GM23248 (cell line): ENCODE data around the gene OR8D2. TPM values are rescaled to one million over a fixed set of nuclear protein-coding genes. Genes with fewer than 3 reads are reported as not detected.

ENCODE experiments used
- DNase-seq: peaks from one replicate; pipeline ENCODE4 v3.0.0-alpha.2; 2015
- H2AFZ ChIP-seq: fragments of 200-600 bp; sonication (generic); 2 replicates; pipeline ENCODE4 v1.6.1; 2016; ENCODE audit warnings: antibody characterized with exemption
- H3F3A ChIP-seq: fragments of 200-600 bp; sonication (generic); 2 replicates; pipeline ENCODE4 v1.6.1; 2016; ENCODE audit warnings: mild to moderate bottlenecking, antibody characterized with exemption, mixed run types; ENCODE audit not compliant: insufficient read depth
- H3K27ac ChIP-seq: fragments of 200-600 bp; sonication (generic); 2 replicates; pipeline ENCODE4 v1.5.1; 2016; ENCODE audit warnings: mild to moderate bottlenecking
- H3K27me3 ChIP-seq: fragments of 200-600 bp; sonication (generic); replicated peaks from 2 replicates; pipeline ENCODE4 v1.6.1; 2016; ENCODE audit warnings: mild to moderate bottlenecking; ENCODE audit not compliant: insufficient read depth
- H3K36me3 ChIP-seq: fragments of 200-600 bp; sonication (generic); 2 replicates; pipeline ENCODE4 v1.6.1; 2016; ENCODE audit warnings: low read depth, mild to moderate bottlenecking
- H3K4me1 ChIP-seq: fragments of 200-600 bp; sonication (generic); 2 replicates; pipeline ENCODE4 v1.6.1; 2016; ENCODE audit warnings: mild to moderate bottlenecking; ENCODE audit not compliant: insufficient read depth
- H3K4me2 ChIP-seq: fragments of 200-600 bp; sonication (generic); one replicate; pipeline ENCODE4 v1.6.1; 2016; ENCODE audit warnings: mild to moderate bottlenecking; ENCODE audit not compliant: unreplicated experiment
- H3K4me3 ChIP-seq: fragments of 200-600 bp; sonication (generic); 2 replicates; pipeline ENCODE4 v1.5.1; 2016; ENCODE audit warnings: mild to moderate bottlenecking
- H3K79me2 ChIP-seq: fragments of 200-600 bp; sonication (generic); 2 replicates; pipeline ENCODE4 v1.6.1; 2016; ENCODE audit warnings: mild to moderate bottlenecking; ENCODE audit not compliant: insufficient read depth
- H3K9ac ChIP-seq: fragments of 200-600 bp; sonication (generic); 2 replicates; pipeline ENCODE4 v1.6.1; 2016; ENCODE audit warnings: mild to moderate bottlenecking
- H3K9me2 ChIP-seq: fragments of 200-600 bp; sonication (generic); 2 replicates; pipeline ENCODE4 v1.6.1; 2016; ENCODE audit warnings: mixed run types, mild to moderate bottlenecking, moderate library complexity; ENCODE audit not compliant: insufficient read depth
- H3K9me3 ChIP-seq: fragments of 200-600 bp; sonication (generic); one replicate; pipeline ENCODE4 v1.6.1; 2017; ENCODE audit warnings: low read depth
- H4K20me1 ChIP-seq: fragments of 200-600 bp; sonication (generic); 2 replicates; pipeline ENCODE4 v1.6.0; 2016; ENCODE audit not compliant: insufficient read depth
- EZH2 ChIP-seq: fragments of 200-600 bp; sonication (generic); IDR thresholded peaks from 2 replicates; pipeline ENCODE4 v1.6.1; 2018; ENCODE audit warnings: antibody characterized with exemption, mild to moderate bottlenecking; ENCODE audit not compliant: insufficient read depth, poor library complexity, severe bottlenecking
- EZH2phosphoT487 ChIP-seq: fragments of 200-600 bp; sonication (generic); IDR thresholded peaks from 2 replicates; pipeline ENCODE4 v1.6.1; 2018; ENCODE audit warnings: antibody characterized with exemption, moderate library complexity, mild to moderate bottlenecking, low read depth; ENCODE audit not compliant: insufficient read depth
- WGBS, 2 experiments: methylation state at CpG; one replicate each; pipeline ENCODE4 v1.1.6; 2015 to 2017; ENCODE audit warnings: low lambda C conversion rate in 2 of 2, low coverage in 1 of 2; ENCODE audit errors: missing lambda C conversion rate in 2 of 2; 5-methylcytosine and 5-hydroxymethylcytosine counted together
- in situ Hi-C: fragments of 300-500 bp; cut with MboI; formaldehyde crosslinking; loops from 2 replicates; pipeline ENCODE4 v1.15.0; 2020
- polyA plus RNA-seq: library from polyadenylated mRNA; unstranded; fragments of >200 nt; fragmentation: Nextera tagmentation; extraction: Ambion mirVana; gene quantifications from 2 replicates; pipeline ENCODE4 v1.2.1, GENCODE V29; 2016
- total RNA-seq: library from RNA; depleted of rRNA; stranded (reverse); fragments of >200 nt; shearing (Covaris generic); gene quantifications from 2 replicates; pipeline ENCODE4 v1.2.3, GENCODE V29; 2014

Gene OR8D2
- total and polyA plus RNA-seq, 2 experiments from 2014 or later = not detected

GRCh38 chr11:124322356-124322755, 2.4 kb upstream of the OR8D2 start:
- no peaks in the 10 kb centered on the region for H3K4me1 ChIP-seq
- H4K20me1 ChIP-seq = no peaks in the 10 kb centered on the region
- no peaks in the 10 kb centered on the region for H3K79me2 ChIP-seq
- TF ChIP-seq EZH2phosphoT487 (no peak), EZH2 (no peak)
- no peaks in the 10 kb centered on the region for H3K9me3 ChIP-seq
- WGBS, 2 experiments = 0% methylated on average over 1 of the region's 1 CpG
- in situ Hi-C loops = no loop called here
- H3K27me3 ChIP-seq = peaks cover 23% of the 10 kb centered on the region
- H3K27ac ChIP-seq = no peak overlapping the region
- H3K9ac ChIP-seq = no peak overlapping the region
- H3F3A ChIP-seq = no peaks in the 10 kb centered on the region
- no peaks in the 10 kb centered on the region for H3K9me2 ChIP-seq
- H3K4me3 ChIP-seq = no peak overlapping the region
- H2AFZ ChIP-seq = no peak overlapping the region
- no peak for DNase-seq
- no peak overlapping the region for H3K4me2 ChIP-seq
- no peaks in the 10 kb centered on the region for H3K36me3 ChIP-seq

GRCh38 chr11:124315052-124315451, 4.9 kb downstream of the OR8D2 start:
- Histone ChIP-seq H3K27me3 (peaks cover 12% of the 10 kb centered on the region; the same call in 1 of the 2 replicates), H3K4me1 (no peaks in the 10 kb centered on the region), H3K9me3 (no peaks in the 10 kb centered on the region), H3K36me3 (no peaks in the 10 kb centered on the region), H3K9me2 (no peaks in the 10 kb centered on the region), H3K4me3 (no peak overlapping the region), H4K20me1 (no peaks in the 10 kb centered on the region), H2AFZ (no peak overlapping the region), H3K4me2 (no peak overlapping the region), H3K27ac (no peak overlapping the region), H3K79me2 (no peaks in the 10 kb centered on the region), H3K9ac (no peak overlapping the region), H3F3A (no peaks in the 10 kb centered on the region)
- peak; percentile 34 for DNase-seq
- no peak for TF ChIP-seq EZH2
- no peak for TF ChIP-seq EZH2phosphoT487
- in situ Hi-C loops = no loop called here
- WGBS, 2 experiments = 33 to 38% methylated on average over 3 of the region's 3 CpGs

- Histone ChIP-seq H3F3A (no peaks in the 10 kb centered on the region), H3K9ac (no peak within 1 kb of the TSS), H3K9me3 (no peaks in the 10 kb centered on the region), H2AFZ (no peak within 1 kb of the TSS), H3K27ac (no peak within 1 kb of the TSS), H3K4me3 (no peak within 1 kb of the TSS), H3K9me2 (no peaks in the 10 kb centered on the region), H3K4me1 (no peaks in the 10 kb centered on the region), H4K20me1 (no peaks in the 10 kb centered on the region), H3K79me2 (no peaks in the 10 kb centered on the region), H3K27me3 (peaks cover 17% of the 10 kb centered on the region; the same call in 1 of the 2 replicates), H3K36me3 (no peaks in the 10 kb centered on the region), H3K4me2 (no peak within 1 kb of the TSS)
- in situ Hi-C loops = no loop called here
- no peak for TF ChIP-seq EZH2
- no peak for TF ChIP-seq EZH2phosphoT487
- DNase-seq = no peak
- WGBS, 2 experiments = 70 to 85% methylated on average over 2 of the region's 2 CpGs
Observed at GRCh38 chr11:124313849-124314248, 6.1 kb downstream of the OR8D2 start, which contains the start of gene OR8D1. Gene OR8D1, minus strand, starts transcription at chr11:124313949. Its CDS starts 3,183 bp downstream, at chr11:124310766.

GRCh38 chr11:124313131-124313530, 6.9 kb downstream of the OR8D2 start:
- no peaks in the 10 kb centered on the region for H3K9me2 ChIP-seq

GRCh38 chr11:124311670-124312069, 8.3 kb downstream of the OR8D2 start:
- Histone ChIP-seq H3K9me3 (no peaks in the 10 kb centered on the region), H3K9me2 (no peaks in the 10 kb centered on the region), H2AFZ (no peak overlapping the region), H3K4me3 (no peak overlapping the region), H3F3A (no peaks in the 10 kb centered on the region), H3K4me1 (no peaks in the 10 kb centered on the region), H3K27ac (no peak overlapping the region), H3K27me3 (peaks cover 23% of the 10 kb centered on the region; the same call in 1 of the 2 replicates), H4K20me1 (no peaks in the 10 kb centered on the region), H3K36me3 (no peaks in the 10 kb centered on the region), H3K9ac (no peak overlapping the region), H3K79me2 (no peaks in the 10 kb centered on the region), H3K4me2 (no peak overlapping the region)
- no peak for DNase-seq
- TF ChIP-seq EZH2 (no peak), EZH2phosphoT487 (no peak)
- in situ Hi-C loops = no loop called here

More at GRCh38 chr11:124313131-124313530, 6.9 kb downstream of the OR8D2 start:
- Histone ChIP-seq H3K27ac (no peak overlapping the region), H3K36me3 (no peaks in the 10 kb centered on the region), H3K79me2 (no peaks in the 10 kb centered on the region), H3K9ac (no peak overlapping the region), H2AFZ (no peak overlapping the region), H3K4me2 (no peak overlapping the region), H3K9me3 (no peaks in the 10 kb centered on the region), H3K4me3 (no peak overlapping the region), H3K27me3 (peaks cover 20% of the 10 kb centered on the region; the same call in 1 of the 2 replicates), H3K4me1 (no peaks in the 10 kb centered on the region), H3F3A (no peaks in the 10 kb centered on the region), H4K20me1 (no peaks in the 10 kb centered on the region)
- in situ Hi-C loops = no loop called here
- WGBS, 2 experiments = 70 to 74% methylated on average over 4 of the region's 4 CpGs
- TF ChIP-seq EZH2phosphoT487 = no peak
- TF ChIP-seq EZH2 = no peak
- DNase-seq = no peak
